ENCODE data around the gene FBLN1.

Gene FBLN1

DNA sequence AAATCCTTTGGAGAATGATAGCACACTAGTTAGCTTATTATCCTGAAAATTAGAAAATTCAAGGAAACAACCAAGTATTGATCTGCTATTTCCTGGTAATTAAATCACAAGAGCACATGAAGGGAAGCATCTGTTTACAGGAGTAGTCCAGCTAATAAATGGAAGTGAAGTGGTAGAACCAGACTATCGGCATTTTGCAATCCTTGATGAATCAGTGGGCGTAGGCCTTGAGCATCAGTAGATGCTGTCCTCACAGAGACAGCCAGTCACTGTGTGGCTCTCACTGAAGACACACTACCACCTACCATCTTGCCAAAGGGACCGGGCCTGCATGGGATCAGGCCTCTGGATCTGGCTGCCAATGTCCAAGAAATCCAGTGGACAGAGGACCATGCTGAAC lies 69.8 kb downstream of the FBLN1 start:
- DNase-seq, result no peak

DNA sequence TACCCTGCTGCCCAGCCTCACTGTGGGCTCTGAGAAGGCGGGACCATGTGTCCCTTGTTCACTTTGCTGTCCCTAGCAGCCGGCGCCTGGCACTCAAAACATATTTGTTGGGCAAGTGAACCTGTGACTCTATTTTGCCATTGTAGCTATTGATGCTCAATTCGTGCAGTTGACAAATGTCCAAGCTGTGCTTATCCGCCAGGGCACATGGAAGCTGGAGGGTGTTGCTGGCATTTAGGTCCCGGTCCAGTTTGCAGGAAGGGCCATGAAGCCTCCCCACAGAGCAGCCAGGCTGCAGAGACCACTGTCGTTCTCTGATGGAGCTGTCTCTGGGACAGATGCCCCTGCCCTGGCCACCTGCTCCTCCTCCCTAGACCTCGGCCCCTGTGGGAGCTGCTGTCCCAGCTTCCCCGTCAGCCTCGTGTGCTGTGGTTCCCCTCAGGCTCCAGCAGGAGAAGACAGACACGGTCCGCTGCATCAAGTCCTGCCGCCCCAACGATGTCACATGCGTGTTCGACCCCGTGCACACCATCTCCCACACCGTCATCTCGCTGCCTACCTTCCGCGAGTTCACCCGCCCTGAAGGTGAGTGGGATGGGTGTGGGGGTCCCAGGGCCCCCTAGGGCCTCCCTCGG lies 71.5 kb downstream of the FBLN1 start:
- peak; percentile 13 for DNase-seq

DNA sequence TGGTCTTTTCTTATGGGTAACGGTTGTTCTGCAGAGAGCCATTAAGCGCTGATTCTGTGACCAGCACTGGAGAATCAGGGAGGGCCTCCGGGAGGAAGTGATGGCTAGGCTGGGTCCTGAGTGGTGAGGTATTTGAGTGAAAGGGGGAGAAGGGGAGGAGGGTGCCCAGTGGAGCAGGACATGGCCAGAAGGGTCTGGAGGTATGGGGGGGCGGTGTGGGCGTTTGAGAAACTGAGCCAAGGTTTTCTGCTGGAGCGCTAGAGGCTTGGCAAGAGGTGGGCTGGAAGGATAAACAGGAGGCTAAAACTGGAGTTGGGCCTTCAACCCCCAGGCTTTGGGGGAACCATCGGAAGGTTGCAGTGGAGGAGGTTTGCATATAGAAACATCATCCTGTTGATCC lies 72.5 kb downstream of the FBLN1 start:
- DNase-seq, result no peak

DNA sequence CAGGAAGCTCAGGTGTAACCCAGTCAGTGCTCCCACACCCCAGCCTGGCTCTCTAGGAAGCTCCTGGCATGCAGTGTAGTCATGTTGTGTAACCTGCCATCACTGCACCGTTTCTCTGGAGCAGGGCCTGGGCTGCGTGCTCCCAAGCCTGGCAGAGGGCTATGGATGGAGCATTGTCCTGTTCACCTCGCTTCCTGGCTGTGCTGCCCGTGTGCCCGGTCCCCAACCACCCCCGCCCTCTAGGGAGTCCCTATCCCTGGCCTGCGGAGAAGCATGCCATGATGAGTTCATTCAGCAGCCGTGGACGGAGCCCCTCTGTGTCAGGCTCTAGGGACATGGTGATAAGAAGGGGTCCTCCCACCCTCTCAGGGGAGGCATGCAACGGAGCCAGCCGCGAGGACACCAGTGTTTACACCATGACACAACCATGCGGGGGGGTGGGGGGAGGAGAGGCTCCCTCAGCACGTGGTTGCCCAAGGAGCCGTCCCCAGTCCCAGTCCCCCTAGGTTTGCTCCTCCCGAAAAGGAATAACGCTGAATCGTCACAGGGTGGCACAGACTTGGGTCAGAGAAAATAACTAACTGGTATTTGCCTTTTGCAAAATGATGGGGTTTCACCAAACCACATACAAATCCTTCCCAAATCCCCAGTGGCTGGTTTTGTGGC lies 73.1 kb downstream of the FBLN1 start:
- no peak for DNase-seq

DNA sequence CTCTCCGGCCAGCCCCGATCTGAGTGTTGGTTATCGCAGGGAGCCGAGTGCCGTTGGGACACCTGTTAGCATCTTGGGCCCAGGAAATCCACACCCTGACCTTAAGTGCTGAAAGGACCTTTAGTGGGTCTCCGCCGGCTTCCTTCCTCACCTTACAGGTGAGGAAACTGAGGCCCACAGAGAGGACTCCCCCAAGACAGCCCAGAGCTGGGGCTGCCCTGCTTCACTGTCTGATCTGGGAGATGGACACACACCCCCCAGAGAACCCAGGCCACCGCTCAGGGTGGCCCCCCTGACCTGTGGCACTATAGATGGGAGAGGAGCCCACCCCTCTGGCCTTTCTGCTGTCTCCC lies 73.6 kb downstream of the FBLN1 start:
- DNase-seq, result no peak

DNA sequence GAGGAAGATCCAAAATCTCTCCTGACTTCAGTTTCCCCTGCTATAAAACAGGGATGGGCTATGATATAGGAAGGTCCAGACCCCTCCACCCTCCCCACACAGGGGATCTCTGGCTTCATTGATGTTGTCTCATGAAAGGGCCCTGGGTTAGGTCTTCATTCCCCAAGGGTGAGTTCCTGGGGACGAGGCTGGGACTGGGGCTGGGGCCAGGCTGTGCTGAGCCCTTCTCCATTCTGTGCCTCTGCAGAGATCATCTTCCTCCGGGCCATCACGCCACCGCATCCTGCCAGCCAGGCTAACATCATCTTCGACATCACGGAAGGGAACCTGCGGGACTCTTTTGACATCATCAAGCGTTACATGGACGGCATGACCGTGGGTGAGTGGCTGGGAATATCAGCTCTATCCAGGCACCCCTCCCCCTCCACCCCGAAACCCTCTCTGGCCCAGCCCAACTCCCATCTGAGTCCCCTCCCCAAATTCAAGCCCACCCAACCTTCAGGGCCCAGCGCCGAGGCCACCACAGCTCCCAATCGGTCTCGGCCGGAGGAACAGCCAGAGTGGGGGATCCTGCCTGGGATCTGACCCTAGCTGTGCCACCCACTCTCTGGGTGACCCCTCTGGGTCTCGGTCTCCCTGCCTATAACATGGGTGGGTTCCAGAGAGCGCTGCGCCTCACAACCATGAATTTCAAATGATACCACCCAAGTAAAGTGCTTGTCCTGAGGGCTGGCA lies 74.2 kb downstream of the FBLN1 start:
- DNase-seq, result no peak

DNA sequence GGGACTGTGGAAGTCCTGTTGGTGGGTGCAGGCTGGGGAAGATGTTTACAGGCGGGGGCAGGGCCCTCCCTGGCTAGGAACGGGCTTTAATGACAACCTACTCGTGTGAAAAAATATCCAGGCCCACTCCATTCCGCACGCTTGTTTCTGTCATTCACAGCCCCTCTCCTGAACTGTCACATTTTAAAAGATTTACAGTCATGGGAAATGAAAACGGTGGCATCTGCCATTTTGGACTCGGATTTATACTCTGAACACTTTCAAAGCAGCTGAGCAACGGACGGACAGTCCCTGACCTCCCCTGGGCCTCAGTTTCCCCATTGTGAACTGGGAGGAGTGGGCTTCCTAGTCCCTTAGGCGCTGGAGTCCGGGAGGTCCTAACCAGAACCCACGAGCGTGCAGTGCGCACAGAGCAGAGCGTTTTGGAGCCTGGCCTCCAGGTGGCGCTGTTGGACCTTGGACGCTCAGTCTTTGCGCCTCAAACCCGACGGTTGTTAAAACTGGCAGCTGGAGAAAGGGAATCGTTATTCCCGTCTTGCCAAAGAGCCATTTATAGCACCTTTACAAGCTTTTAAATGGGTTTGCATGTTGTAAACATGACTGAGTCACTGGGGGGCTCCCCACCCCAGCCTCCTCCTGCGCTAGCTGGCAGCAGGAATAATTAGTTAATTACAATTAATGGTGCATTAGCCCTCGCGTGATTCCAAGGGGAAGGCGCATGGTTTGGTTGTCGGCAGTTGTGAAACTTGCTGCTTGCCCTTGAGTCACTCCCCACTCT lies 75.3 kb downstream of the FBLN1 start:
- peak; percentile 88 for DNase-seq

DNA sequence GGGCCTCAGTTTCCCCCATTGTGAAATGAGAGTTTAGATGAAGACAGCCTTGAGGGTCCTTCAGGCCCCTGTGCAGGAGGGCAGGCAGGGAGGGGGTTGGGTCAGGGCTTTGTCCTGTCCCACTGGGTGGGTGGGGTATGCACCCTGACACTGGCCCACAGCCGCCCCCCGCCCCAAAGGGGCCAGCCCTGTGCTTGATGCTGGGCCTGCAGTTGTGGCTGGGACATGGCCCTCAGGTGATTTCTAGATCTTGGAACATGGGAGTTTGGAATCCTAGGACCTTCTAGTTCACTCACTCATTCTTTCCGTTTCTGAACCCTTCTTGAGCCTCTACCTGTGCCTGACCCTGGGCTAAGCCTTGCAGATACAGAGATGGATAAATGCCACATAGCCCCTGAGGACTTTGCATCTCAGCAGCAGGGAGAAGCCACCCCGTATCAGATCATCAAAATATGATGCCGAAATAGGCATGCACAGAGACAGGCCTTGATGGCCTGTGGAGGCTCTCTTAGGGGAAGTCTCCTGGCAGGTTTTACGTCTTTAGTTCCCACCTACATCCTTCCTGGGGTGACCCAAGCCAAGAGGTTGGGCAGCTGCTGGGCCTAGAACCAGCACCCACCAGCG lies 76.0 kb downstream of the FBLN1 start:
- no peak for DNase-seq

DNA sequence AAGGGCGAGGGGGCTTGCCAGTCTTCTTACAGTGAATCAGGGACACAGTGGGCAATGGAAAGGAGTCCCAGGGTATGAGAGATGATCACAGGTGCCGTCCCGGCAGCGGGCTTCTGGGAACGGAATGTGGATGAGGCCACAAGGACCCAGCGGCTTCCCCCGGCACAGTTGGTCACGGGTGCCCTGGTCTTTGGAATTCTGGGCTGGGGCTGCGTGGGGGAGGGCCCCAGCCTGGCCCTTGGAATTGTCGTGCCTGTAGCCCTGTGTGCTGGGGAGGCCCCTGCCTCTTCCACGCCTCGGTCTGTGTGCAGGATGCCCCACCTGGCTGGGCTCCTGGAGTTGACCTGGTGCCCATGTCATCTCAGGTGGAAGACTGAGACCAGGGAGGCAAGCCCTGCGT lies 76.6 kb downstream of the FBLN1 start:
- no peak for DNase-seq

DNA sequence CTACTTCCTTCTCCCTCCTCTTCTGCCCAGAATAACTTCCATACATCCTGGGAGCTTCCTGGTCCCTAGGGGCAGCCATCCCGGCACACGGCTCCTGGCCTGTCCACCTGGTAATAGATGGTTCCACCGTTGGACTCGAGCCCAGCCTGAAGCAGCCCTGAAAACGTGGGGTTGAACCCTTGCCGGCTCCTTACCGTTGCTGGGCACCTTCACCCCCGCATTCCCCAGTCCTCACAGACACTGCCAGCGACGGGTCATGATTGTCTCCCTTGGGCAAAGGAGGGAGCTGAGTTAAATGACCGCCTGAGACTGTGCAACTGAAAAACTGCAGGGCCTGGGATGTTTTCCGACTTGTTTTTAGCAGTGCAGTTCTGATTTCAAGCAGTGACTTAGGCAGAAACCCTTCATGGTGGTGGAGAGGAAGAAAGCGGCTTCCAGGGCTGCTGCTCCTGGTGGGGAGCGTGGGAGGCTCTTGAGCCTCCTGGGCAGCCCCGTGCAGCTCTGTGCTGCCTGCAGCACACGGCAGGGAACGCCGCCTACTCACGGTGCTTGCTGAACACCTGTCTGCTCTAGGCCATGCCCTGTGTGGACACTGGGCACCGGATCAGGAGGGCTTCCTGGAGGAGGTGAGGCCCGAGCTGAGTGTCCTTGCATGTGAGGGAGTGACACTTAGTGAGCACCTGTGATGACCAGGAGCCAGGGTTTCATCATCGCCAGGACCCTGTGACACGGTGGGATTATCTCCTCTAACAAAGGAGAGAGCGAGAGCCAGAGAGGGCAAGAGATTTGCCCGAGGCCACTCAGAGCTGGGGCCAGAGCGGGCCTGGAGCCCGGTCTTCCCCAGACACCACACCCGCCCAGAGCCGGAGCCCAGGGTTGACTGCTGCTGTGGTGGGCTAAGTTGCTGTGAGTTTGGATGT lies 77.4 kb downstream of the FBLN1 start:
- DNase-seq, result no peak

DNA sequence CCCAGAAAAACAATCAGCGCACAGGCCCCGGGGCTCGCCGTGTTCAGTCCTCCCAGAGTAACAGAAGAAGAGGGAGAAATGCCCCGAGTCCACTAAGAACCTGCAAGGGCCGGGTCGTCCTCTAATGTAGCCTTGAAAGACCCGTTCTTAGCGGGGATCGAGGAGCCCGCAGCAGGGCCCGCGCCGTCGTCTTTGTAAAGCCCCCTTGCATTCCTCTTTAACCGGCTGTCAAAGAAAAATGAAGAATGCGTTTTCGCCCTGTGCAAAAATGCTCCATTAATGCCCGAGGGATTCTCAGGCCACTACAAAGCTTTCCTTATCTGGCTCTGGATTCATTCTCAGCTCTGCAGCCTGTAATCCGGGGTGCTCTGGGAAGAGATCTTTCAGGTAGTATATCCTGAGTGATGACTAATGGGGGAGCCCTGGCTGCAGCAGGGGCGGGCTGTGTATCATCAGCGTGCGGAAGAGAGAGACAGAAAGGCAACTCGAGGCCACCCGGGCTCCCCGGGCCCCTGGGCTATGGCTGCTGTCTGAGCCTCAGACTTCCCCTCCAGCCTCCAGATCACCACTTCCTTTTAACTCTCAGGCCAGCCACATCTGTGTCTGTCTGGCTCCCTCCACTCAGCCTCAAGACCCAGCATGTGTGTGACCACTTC lies 78.2 kb downstream of the FBLN1 start:
- DNase-seq, result no peak

DNA sequence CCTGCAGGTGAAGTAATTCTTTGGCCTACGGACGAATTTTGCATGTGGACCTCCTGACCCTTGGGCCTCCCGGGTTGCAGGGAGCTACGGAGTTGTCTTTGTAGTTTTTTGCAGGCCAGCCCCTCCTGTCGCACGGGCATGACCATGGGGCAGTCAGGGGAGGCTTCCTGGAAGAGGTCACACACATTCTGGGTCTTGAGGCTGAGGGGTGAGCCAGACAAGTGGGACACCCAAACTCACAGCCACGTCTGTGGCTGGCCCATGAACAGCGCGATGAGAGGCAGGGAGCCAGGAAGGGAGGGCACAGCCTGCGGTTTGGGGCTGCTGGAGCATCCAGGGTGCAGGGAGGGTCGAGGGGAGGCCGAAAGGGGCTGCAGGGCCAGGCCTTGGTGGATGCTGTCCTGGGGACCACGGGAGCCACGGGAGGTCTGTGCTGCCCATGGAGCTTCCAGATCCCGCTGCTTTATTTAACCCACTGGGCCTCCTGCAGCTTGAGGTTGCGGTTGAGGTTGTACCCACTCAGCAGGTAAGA lies 78.9 kb downstream of the FBLN1 start:
- no peak for DNase-seq

DNA sequence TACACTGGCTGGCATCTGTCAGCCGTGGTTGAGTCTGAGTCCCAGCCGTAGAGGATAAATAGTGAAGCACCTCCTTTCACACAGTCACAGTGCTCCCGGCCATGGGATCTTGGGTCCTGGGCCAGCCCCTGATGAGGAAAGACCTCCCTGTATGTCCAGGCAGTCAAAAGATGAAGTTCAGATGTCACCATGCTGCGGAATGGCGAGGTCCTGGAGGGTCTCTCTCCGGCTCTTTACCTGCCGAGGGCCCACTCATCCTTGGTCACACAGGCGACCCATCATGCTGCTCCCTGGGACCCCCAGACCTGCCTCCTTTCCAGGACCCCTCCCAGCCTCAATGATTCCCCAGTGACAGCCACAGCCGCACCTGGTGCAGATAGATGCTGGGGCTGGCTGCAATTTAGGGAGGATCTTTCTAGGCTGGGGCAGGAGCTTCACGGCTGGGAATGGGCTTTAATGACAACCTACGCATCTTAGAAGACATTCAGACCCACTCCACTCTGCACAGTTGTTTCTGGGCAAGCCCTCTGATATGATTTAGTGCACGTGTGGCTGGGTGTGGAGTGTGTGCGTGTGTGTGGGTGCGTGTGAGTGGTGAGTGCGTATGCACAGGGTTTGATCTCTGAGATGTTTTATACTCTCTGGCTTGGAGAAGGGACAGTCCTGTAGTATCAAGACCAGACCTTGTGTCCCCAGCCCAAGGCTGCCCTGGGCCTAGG lies 79.7 kb downstream of the FBLN1 start:
- DNase-seq, result no peak

DNA sequence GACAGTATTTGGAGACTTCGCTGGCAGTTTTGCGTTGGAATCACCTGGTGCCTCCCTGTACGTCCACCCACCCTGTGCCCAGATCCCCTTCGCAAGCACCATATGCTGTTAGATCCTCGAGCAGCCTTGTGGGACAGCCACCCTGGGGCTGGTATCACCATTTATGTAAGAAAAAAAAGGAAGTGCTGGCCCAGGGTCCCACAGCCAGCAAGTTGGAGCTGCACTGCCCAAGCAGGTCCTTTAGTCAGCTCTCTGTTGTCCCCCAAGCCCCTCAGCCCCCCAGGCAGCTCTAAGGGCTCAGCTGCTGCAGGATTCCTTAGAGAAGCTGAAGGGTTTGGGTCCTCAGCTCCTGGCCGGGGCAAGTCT lies 80.3 kb downstream of the FBLN1 start:
- DNase-seq, result no peak

DNA sequence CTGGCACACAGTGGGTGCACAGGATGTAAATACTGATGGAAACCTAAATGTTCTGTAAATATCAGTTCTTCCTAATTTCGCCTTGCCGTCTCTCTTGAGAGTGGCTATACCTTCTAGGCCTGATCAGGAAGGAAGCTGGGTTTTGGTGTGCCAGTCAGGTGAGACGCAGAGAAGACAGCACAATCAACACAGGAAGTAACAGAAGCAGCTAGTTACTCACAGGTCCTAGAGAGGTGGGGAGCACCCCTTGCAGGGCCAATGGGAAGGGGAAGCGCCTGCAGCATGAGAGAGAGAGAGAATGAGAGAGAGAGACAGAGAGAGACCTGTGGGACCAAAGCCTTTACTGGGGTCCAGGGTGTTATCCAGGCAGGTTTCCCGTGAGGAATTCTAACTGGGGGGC lies 80.8 kb downstream of the FBLN1 start:
- no peak for DNase-seq

DNA sequence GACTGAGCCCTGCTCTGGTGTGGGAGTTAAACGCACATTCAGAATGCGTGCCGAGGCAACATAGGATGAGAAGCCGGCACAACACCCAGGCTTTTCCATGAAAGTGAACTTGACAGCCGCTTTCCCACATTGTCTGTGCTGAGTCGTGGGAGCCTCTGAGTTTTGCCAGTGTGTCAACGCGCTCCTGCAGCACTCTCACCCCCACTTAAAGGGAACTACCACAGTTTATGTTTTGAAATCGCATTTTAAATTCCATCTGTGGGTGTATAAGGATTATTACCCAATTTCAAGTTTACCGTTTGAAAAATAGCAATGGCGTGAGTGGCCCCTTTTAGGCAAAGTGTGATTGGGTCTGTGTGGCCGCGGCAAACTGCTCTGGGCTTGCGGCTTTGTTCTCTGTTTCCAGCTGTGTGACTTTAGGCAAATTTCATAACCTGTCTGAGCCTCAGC lies 81.5 kb downstream of the FBLN1 start:
- DNase-seq, result no peak

DNA sequence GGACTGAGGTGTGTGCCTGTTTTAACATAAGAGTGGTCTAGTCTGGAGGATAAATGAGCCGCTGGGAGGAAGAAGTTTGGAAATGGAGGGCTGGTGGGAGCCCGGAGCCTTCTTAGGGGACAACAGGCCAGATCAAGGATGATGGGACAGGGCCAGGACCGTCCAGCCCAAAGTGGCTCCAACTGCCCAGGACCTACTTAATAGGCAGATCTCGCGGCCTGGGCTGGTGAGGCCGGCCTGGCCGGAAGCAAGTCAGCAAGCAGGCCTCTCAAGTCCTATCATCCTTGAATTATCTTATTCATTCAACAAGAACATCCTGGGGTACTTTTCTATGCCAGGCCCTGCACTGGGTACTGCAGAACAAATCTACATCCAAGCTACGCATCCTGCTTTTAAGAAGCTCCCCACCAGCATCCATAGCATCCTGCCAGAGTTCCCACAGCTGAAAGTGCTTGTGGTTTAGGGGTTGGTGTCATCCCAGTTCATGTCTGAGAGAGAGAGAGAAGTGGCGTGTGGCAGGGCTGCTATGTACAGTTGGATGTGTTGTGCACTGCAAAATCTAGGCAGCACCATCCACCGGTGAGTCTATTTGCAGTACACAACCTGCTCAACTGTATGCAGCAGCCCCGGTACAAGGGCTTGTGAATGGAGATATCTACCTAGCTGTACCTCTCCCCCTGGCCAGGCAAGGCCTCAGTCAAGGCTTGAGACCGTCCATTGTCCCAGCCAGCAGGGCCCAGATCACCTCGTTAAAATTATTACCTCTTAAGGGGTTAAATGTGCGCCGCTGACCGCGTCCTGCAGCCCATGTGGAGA lies 82.1 kb downstream of the FBLN1 start:
- no peak for DNase-seq

DNA sequence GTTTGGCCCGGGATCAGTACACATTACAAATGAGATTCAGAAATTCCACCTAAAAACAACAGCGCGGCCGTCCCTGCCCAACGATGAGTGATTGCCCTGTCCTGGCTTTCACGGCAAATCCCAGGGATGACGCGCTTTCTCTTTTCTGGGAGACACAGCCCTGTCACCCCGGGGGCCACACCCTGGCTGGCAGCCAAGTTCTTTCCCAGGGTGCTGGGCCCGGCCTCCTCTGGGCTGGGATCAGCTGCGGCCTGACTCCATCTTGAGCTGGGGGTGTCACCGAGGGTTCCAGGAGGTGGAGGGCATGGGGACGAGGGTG lies 82.7 kb downstream of the FBLN1 start:
- DNase-seq, result no peak

DNA sequence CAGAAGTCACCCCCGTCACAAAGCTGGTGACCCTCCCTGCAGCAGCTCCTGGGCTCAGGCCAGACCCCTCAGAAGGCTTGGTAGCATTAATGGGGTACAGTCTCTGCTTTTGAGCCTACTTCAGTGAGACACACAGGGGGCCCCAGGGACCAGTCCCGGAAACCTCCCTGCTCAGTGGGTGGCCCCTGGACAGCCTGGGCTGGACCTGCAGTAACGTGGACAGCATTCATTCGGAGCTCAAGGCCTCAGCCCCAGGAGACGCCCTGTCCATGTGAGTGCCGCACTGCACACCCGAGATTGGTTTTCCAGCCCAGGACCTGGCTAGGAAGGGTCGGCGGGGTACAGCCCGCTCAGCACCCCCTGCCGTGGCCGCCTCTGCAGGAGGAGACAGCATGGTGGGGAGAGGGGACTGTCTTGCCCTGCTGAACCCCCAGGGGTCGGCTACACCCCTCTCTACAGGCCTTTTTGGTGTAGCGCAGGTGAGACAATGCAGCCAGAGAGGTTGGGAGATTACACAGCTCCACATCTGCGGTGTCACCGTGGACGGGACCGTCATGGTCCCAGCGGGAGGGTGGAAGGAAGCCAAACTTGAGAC lies 83.4 kb downstream of the FBLN1 start:
- no peak for DNase-seq

All from NCI-H1694 (cell line).